Fibroblast of villous mesenchyme (primary cell): ENCODE data around the gene ITIH1. TPM values are rescaled to one million over a fixed set of nuclear protein-coding genes. Genes with fewer than 3 reads are reported as not detected.

Source experiments
- DNase-seq: peaks from one replicate; pipeline ENCODE4 v3.0.0-alpha.2; 2010; ENCODE audit warnings: low read depth
- H3K4me3 ChIP-seq: 2 replicates; pipeline ENCODE4 v1.5.1; 2011; ENCODE audit warnings: low read depth, mild to moderate bottlenecking, low read length
- total RNA-seq: library from RNA; depleted of rRNA; stranded (reverse); fragments of >200 nt; gene quantifications from 2 replicates; pipeline ENCODE4 v1.2.3, GENCODE V29; 2012
- TF ChIP-seq, protein P1 (sequence below): IDR thresholded peaks from 2 replicates; pipeline ENCODE4 v1.5.1; 2012; ENCODE audit warnings: low read depth, mild to moderate bottlenecking, low read length; ENCODE audit not compliant: insufficient read depth

The ITIH1 gene
- total RNA-seq, 1 donor: not detected

DNA sequence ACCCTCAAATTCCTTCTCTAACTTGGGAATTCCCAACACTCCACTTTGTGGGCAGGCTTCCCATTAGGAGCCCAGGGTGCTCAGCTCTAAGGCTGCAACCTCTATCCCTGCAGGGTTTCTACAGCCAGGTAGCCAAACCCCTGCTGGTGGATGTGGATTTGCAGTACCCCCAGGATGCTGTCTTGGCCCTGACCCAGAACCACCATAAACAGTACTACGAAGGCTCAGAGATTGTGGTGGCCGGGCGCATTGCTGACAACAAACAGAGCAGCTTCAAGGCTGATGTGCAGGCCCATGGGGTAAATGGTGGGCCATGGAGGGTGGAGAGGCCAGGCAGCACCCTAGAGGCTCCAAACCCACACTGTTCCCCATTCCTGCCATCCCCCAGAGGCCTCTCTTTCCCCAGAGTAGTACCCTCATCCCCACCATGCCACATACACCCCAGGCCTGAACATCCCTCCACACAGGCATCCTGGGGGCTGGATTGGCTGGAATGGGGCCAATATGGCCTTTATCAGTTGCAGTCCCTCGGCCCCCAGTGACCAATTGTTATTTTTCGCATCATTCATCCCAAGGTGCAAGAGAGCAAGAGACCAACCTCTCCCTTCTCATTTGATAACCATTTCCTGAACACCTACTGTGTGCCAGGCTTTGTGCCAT lies 7.7 kb downstream of the ITIH1 start:
- no peak for DNase-seq
- TF ChIP-seq, protein P1, sequence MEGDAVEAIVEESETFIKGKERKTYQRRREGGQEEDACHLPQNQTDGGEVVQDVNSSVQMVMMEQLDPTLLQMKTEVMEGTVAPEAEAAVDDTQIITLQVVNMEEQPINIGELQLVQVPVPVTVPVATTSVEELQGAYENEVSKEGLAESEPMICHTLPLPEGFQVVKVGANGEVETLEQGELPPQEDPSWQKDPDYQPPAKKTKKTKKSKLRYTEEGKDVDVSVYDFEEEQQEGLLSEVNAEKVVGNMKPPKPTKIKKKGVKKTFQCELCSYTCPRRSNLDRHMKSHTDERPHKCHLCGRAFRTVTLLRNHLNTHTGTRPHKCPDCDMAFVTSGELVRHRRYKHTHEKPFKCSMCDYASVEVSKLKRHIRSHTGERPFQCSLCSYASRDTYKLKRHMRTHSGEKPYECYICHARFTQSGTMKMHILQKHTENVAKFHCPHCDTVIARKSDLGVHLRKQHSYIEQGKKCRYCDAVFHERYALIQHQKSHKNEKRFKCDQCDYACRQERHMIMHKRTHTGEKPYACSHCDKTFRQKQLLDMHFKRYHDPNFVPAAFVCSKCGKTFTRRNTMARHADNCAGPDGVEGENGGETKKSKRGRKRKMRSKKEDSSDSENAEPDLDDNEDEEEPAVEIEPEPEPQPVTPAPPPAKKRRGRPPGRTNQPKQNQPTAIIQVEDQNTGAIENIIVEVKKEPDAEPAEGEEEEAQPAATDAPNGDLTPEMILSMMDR: no peak

DNA sequence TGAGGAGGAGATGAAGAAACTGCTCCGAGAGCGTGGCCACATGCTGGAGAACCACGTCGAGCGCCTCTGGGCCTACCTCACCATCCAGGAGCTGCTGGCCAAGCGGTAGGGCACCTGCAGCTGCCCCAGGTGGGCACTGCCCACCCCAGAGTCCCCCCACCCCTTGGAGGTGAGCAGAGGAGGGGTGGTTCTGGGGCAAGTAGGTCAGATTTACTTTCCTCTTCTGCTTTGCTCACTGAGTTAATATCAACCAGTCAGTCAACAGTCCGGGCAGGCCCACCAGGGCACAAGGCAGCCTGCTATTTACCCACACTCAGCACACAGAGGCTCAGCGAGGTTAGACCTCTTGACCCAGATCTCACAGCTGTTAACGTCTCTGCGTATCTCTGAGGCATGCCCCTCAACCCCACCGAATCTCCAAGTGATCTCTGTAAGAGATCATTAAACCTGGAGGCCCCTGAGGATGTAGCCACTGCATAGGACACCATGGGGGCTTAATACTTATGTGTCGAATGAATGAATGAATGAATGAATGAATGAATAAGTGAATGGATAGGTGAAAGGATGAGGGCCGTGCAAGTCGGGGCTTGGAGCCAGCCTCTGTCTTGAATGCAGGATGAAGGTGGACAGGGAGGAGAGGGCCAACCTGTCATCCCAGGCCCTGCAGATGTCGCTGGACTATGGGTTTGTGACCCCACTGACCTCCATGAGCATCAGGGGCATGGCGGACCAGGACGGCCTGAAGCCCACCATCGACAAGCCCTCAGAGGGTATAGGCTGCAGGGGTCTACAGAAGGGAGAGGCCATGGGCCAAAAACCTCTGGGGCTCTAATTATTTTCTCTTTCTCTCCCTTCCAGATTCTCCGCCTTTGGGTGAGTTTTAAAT lies 9.2 kb downstream of the ITIH1 start:
- no peak for DNase-seq
- H3K4me3 ChIP-seq: no peak overlapping the region
- TF ChIP-seq, protein P1: no peak

More for the DNA sequence above, 7.7 kb downstream of the ITIH1 start:
- no peak overlapping the region for H3K4me3 ChIP-seq

DNA sequence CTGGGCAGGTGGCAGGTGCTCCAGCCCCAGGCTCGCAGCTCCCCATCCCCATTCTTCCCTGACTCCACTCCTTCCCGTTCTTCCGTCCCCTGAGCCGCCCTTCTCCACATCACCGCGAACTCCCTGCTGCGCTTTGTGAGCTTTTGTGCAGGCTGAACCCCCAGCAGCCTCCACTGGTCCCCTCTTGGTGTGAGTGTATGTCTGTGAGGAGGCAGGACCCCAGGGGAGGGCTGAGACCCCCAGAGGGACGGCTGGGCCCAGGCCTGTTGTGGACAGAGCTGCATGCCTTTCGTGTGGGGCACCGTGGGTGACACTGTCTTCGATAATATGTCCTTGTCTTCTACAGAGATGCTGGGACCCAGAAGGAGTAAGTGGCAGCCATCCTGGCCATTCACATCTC lies 9.8 kb downstream of the ITIH1 start:
- TF ChIP-seq, protein P1: no peak
- DNase-seq: no peak
- no peak overlapping the region for H3K4me3 ChIP-seq

DNA sequence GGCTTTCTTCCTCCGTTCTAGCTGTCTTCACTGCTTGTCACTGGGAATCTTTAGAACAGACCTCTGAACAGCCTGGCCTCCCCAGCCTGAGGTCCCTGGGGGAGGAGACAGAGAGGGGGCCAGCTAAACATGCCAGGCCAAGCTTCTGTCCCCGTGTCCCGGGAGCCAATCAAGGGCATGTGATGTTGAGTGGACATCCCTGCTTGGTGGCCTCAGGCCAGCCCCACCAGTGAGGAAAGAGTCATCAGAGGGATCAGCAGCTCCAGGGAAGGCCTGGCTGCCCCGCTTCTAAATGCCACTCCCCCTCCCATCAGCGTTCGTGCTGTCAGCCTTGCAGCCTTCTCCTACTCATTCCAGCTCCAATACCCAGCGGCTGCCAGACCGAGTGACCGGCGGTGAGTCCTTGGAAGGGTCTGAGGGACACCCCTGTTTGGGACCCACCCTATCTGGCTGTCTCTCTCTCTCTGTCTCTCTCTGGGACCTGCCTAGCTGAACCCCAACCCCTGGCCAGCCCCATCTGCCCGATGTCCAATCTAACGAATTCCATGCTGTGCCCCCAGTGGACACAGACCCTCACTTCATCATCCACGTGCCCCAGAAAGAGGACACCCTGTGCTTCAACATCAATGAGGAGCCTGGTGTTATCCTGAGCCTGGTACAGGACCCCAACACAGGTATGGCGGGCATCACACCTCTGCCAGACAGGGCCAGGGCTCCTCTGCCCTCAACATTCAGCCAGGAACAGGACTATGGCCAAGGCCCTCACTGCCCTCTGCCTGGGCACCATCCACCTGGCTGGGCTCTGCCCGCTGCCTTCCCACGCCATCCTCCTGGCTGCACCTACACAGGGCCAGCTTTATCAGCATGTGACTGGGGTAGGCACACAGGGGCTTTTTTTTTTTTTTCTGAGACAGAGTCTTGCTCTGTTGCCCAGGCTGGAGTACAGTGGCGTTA lies 10.6 kb downstream of the ITIH1 start:
- TF ChIP-seq, protein P1: no peak
- no peak overlapping the region for H3K4me3 ChIP-seq
- DNase-seq: peak; percentile 4

DNA sequence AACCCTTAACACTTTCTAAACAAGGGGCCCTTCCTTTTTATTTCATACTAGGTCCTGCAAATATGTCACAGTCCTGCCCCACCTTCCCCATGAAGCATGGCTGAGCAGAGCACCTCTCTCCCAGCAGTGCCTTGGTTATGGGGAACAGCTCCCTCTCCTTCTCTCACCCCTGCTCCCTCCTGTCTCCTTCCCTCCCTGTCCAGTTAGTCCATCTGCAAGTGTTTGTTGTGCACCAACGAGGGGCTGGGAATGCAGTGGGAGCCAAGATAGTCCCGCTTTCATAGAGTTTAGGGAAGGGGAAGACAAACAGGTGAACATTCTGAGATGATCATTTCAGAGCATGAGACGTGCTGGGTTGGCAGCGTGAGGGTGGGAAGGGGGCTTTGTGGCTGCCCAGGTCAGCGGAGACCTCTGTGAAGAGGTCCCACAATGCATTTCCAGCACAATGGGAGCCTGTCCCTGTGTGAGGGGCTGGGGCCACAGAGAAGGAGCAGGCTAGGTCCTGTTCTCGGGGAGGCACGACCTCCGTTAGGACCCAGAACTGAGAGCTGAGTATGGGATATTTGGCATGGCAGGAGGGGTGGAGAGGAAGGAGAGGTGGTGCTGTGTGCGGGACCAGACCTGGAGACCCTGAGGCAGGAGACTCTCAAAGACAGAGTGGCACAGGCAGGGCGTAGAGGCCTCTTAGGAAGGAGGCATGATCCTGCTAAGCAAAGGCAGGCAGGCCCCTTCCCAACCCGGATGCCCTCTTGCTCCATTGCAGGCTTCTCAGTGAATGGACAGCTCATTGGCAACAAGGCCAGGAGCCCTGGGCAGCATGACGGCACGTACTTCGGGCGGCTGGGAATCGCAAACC lies 11.7 kb downstream of the ITIH1 start:
- no peak for DNase-seq
- TF ChIP-seq, protein P1: no peak

DNA sequence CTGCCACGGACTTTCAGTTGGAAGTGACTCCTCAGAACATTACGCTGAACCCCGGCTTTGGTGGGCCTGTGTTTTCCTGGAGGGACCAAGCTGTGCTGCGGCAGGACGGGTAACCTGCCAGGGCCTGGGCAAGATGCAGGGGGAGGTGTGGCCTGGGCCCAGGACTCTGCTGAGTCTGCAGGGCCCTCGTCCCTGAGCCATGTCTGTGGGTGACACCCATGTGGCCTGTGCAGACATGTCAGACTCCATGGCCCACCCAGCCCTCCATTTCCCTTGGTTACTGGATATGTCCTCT lies 12.3 kb downstream of the ITIH1 start:
- TF ChIP-seq, protein P1: no peak
- no peak for DNase-seq
- H3K4me3 ChIP-seq: no peak overlapping the region

More for the DNA sequence above, 11.7 kb downstream of the ITIH1 start:
- no peak overlapping the region for H3K4me3 ChIP-seq
